Measurements from ENCODE around the gene PGBD5.

DNA sequence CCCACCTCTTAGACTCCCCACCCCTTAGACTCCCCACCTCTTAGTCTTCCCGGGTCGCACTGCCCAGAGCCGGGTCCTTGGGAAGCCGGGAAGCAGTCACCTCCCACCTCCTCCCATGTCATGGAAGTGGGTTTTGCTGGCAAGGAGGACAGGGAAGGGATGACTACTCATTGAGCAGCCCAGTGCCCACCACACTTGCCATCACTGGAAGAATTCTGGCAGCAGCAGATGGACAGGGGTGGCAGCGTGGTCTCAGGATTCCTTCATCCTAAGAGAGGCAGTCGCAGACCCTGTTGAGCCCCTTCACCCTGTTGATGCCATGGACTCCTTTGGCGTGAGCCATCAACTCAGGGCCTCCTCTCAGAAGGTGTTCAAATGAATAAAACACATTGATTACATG, 140.8 kb downstream of the PGBD5 start:
- TF ChIP-seq EZH2 (IDR thresholded peaks at IDR 0.05; ENCODE audit: low read length, missing control alignments), result no peak
- TF ChIP-seq, protein P1, sequence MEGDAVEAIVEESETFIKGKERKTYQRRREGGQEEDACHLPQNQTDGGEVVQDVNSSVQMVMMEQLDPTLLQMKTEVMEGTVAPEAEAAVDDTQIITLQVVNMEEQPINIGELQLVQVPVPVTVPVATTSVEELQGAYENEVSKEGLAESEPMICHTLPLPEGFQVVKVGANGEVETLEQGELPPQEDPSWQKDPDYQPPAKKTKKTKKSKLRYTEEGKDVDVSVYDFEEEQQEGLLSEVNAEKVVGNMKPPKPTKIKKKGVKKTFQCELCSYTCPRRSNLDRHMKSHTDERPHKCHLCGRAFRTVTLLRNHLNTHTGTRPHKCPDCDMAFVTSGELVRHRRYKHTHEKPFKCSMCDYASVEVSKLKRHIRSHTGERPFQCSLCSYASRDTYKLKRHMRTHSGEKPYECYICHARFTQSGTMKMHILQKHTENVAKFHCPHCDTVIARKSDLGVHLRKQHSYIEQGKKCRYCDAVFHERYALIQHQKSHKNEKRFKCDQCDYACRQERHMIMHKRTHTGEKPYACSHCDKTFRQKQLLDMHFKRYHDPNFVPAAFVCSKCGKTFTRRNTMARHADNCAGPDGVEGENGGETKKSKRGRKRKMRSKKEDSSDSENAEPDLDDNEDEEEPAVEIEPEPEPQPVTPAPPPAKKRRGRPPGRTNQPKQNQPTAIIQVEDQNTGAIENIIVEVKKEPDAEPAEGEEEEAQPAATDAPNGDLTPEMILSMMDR (conservative IDR thresholded peaks at IDR 0.05 in 1 of 2, IDR thresholded peaks at IDR 0.05 in 1 of 2; ENCODE audit: low read depth in 1 of 2, low read length in 2 of 2), result no peak

All from fibroblast of lung (primary cell).